SK-N-SH (cell line): Measurements from ENCODE around the gene OR2T27. TPM values are rescaled to one million over a fixed set of nuclear protein-coding genes. Genes with fewer than 3 reads are reported as not detected.
"Not testable (repeated sequence)": the region's sequence is repeated elsewhere in the genome, so short reads cannot be mapped to it uniquely, and the experiment has no call there.

Source experiments
- CTCF ChIA-PET: fragments of 300-600, 350-600 bp; formaldehyde crosslinking; extraction: SDS; loops from one replicate; lab custom pipeline; 2021; lab: Yijun Ruan, JAX
- POLR2A ChIA-PET: fragments of 350-600 bp; sonication (Branson Sonifier 250); formaldehyde crosslinking; extraction: SDS; loops from one replicate; lab custom pipeline; 2020; ENCODE audit warnings: antibody characterized with exemption, inconsistent platforms; lab: Yijun Ruan, JAX
- DNase-seq: peaks from one replicate; pipeline ENCODE4 v3.0.0; 2012
- H2AFZ ChIP-seq: fragments of 200-600 bp; sonication (generic); 2 replicates; pipeline ENCODE4 v1.8.1; 2016; ENCODE audit warnings: antibody characterized with exemption, mild to moderate bottlenecking, low read depth
- H3F3A ChIP-seq: fragments of 200-600 bp; sonication (generic); replicated peaks from 2 replicates; pipeline ENCODE3; 2016; ENCODE audit warnings: antibody characterized with exemption, mild to moderate bottlenecking; ENCODE audit not compliant: insufficient read depth
- H3K27ac ChIP-seq, 2 experiments: fragments of 200-500 bp in 1 of 2; fragments of 200-600 bp in 1 of 2; sonication (Bioruptor generic) in 1 of 2; sonication (generic), shearing (Covaris generic) in 1 of 2; 2 replicates each; pipeline versions ENCODE4 v1.5.1 to v1.6.1; 2014 to 2016; ENCODE audit warnings: low read depth in 2 of 2, inconsistent platforms in 1 of 2, low read length in 1 of 2, mild to moderate bottlenecking in 1 of 2, mixed read lengths in 1 of 2
- H3K27me3 ChIP-seq: fragments of 200-600 bp; sonication (generic), shearing (Covaris generic); 2 replicates; pipeline ENCODE4 v1.6.1; 2016; ENCODE audit warnings: mixed run types; ENCODE audit not compliant: insufficient read depth
- H3K36me3 ChIP-seq, 2 experiments: fragments of 200-500 bp in 1 of 2; fragments of 200-600 bp in 1 of 2; sonication (Bioruptor generic) in 1 of 2; sonication (generic) in 1 of 2; replicated peaks in 1 of 2; 2 replicates each; pipeline versions ENCODE3 to v1.5.1; 2014 to 2016; ENCODE audit warnings: low read length in 1 of 2, mild to moderate bottlenecking in 1 of 2; ENCODE audit not compliant: insufficient read depth in 2 of 2, control insufficient read depth in 1 of 2
- H3K4me1 ChIP-seq, 2 experiments: fragments of 200-500 bp in 1 of 2; fragments of 200-600 bp in 1 of 2; sonication (Bioruptor generic) in 1 of 2; sonication (generic), shearing (Covaris generic) in 1 of 2; 2 replicates each; pipeline versions ENCODE4 v1.5.1 to v1.6.1; 2014 to 2016; ENCODE audit warnings: low read depth in 1 of 2, low read length in 1 of 2, mixed run types in 1 of 2; ENCODE audit not compliant: insufficient read depth in 2 of 2, control insufficient read depth in 1 of 2
- H3K4me2 ChIP-seq: fragments of 200-600 bp; sonication (generic), shearing (Covaris generic); 2 replicates; pipeline ENCODE4 v1.6.1; 2017; ENCODE audit warnings: mixed run types
- H3K4me3 ChIP-seq, 2 experiments: fragments of 200-500 bp in 1 of 2; fragments of 200-600 bp in 1 of 2; sonication (Bioruptor generic) in 1 of 2; sonication (generic), shearing (Covaris generic) in 1 of 2; 2 replicates each; pipeline versions ENCODE4 v1.5.1 to v1.8.1; 2014 to 2016; ENCODE audit warnings: low read depth in 2 of 2, inconsistent platforms in 1 of 2, low read length in 1 of 2, mild to moderate bottlenecking in 1 of 2, mixed read lengths in 1 of 2, moderate library complexity in 1 of 2
- H3K79me2 ChIP-seq: fragments of 200-600 bp; sonication (generic); 2 replicates; pipeline ENCODE4 v1.8.1; 2017; ENCODE audit warnings: mild to moderate bottlenecking; ENCODE audit not compliant: insufficient read depth
- H3K9ac ChIP-seq: fragments of 200-600 bp; sonication (generic); 2 replicates; pipeline ENCODE4 v1.6.1; 2017; ENCODE audit warnings: mixed run types
- H3K9me2 ChIP-seq: fragments of 200-600 bp; sonication (generic); 2 replicates; pipeline ENCODE4 v1.6.1; 2017; ENCODE audit warnings: mixed run types
- H3K9me3 ChIP-seq: fragments of 200-600 bp; sonication (generic); 2 replicates; pipeline ENCODE4 v1.6.1; 2017; ENCODE audit warnings: mixed run types, mild to moderate bottlenecking, moderate library complexity
- H4K20me1 ChIP-seq: fragments of 200-600 bp; sonication (generic); 2 replicates; pipeline ENCODE4 v1.6.1; 2017; ENCODE audit warnings: mild to moderate bottlenecking, mixed run types; ENCODE audit not compliant: insufficient read depth
- WGBS: methylation state at CpG from one replicate; pipeline ENCODE4 v1.1.6; 2017; ENCODE audit warnings: low lambda C conversion rate; 5-methylcytosine and 5-hydroxymethylcytosine counted together
- polyA plus RNA-seq, 3 experiments: library from polyadenylated mRNA; depleted of rRNA; stranded (reverse); fragments of >200 nt; gene quantifications; 2 replicates each; pipeline ENCODE4 v1.2.3, GENCODE V29; 2012

OR2T27 gene
- polyA plus RNA-seq, 1 of the 3 experiments (the other 2 are of a cell fraction), result not detected

DNA sequence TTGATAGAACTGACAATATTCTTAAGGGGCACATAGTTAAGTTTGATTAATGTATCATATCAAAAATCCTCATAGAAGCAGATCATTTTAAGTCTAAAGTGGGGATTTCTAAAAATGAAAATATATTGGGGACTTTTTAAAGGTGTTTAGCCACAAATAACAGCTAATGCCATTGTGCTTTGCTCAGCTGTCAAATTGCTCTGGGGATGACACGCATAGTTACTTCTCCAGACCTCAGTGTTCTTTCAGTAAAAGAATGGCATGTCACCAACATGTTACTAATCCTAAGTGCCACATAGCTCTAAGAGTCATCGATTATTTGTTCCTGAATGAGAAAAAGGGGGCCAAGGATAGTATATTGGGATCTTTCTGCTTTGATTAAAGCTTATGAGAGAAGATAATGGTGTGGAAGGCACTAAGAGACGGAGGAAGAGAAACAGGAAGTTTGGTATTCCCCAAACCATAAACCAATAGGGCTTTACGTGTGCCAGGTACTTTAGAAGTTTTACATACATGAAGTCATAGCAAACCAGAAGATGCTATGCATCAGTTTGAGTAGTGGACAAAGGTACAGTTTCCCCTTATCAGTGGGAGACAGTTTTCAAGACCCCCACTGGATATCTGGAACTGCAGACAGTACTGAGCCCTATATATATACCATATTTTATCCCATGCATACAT, 12.2 kb downstream of the OR2T27 start:
- H3K27ac ChIP-seq, H3K4me3 ChIP-seq, DNase-seq, H3K9me2 ChIP-seq, H3K79me2 ChIP-seq, H3K4me1 ChIP-seq, H3F3A ChIP-seq, H3K4me2 ChIP-seq, H3K27me3 ChIP-seq, H3K36me3 ChIP-seq, H4K20me1 ChIP-seq, H2AFZ ChIP-seq, POLR2A ChIA-PET, CTCF ChIA-PET, H3K9ac ChIP-seq, H3K9me3 ChIP-seq: not testable (repeated sequence)
- no CpG with 5 or more reads among the region's 4 CpGs for WGBS

DNA sequence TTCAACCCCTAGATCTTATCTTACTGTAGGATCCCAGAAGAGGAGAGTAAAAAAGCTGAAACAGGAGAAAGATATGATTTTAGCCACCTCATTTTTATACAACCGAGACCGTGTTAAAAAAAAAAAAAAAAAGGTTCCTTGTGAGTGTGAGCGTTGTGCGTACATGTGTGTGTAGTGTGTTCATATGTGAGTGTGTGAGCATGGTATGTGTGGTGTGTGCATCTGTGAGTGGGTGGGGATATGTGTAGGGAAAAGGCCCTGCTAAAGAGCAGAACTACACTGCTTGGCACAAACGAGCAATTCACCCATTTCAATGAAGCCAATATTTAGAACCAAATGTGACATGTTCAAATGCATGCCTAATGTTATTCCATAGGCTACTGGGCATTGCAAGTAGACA, 13.7 kb downstream of the OR2T27 start:
- H3F3A ChIP-seq, H3K27me3 ChIP-seq, H3K4me1 ChIP-seq, CTCF ChIA-PET, H3K27ac ChIP-seq, H3K79me2 ChIP-seq, H2AFZ ChIP-seq, H3K4me2 ChIP-seq, H4K20me1 ChIP-seq, POLR2A ChIA-PET, H3K4me3 ChIP-seq, H3K9me3 ChIP-seq, H3K36me3 ChIP-seq, DNase-seq, H3K9me2 ChIP-seq, H3K9ac ChIP-seq: not testable (repeated sequence)
- WGBS, result 0% methylated on average over 1 of the region's 5 CpGs

DNA sequence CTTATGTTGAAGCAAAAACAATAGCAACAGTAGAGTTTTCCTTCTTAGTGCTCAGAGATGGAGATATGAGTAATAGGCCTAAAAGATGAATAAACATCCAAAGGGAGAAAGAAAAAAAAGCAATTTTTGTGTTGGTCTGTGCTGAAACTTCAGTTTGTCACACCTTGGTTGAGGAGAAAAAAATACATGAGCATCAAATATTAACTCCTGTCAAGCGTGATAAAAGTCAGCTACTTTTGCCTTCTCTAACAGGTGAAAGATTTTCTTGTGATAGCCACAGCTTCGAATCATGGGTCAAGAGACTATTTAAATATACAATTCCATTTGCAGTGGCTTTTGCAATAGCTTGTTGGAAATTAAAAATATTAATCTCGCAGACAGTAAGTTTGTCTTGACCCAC, 14.4 kb downstream of the OR2T27 start:
- H3K4me3 ChIP-seq, CTCF ChIA-PET, H3F3A ChIP-seq, H3K9ac ChIP-seq, H3K36me3 ChIP-seq, H3K4me2 ChIP-seq, DNase-seq, H3K4me1 ChIP-seq, H3K27me3 ChIP-seq, H3K27ac ChIP-seq, H3K9me2 ChIP-seq, H2AFZ ChIP-seq, POLR2A ChIA-PET, H3K79me2 ChIP-seq, H3K9me3 ChIP-seq, H4K20me1 ChIP-seq: not testable (repeated sequence)
- WGBS, result no CpG with 5 or more reads among the region's 3 CpGs

DNA sequence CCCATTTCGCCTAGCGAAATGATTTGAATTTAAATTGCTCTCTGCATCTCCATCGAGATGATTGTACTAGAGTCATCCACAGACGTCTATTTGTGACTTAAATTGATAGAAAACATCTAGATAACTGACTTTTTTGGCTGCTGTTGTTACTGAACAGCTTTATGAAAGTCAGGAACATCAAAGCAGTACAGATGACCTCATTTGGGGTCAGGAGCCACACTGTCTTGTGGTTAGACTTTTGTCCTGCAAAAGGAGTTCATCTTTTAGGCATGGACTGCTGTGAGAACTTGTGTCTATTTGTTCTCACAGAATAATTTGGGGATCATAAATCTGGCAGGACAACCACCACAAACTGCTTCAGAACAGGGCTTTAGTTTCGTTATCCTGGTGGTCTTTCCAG, 15.7 kb downstream of the OR2T27 start:
- H4K20me1 ChIP-seq, H3K9me3 ChIP-seq, H3K27ac ChIP-seq, H2AFZ ChIP-seq, H3K27me3 ChIP-seq, CTCF ChIA-PET, H3K79me2 ChIP-seq, H3F3A ChIP-seq, H3K9ac ChIP-seq, H3K9me2 ChIP-seq, H3K4me3 ChIP-seq, H3K4me2 ChIP-seq, POLR2A ChIA-PET, DNase-seq, H3K4me1 ChIP-seq, H3K36me3 ChIP-seq: not testable (repeated sequence)
- WGBS, result no CpG with 5 or more reads among the region's 5 CpGs

DNA sequence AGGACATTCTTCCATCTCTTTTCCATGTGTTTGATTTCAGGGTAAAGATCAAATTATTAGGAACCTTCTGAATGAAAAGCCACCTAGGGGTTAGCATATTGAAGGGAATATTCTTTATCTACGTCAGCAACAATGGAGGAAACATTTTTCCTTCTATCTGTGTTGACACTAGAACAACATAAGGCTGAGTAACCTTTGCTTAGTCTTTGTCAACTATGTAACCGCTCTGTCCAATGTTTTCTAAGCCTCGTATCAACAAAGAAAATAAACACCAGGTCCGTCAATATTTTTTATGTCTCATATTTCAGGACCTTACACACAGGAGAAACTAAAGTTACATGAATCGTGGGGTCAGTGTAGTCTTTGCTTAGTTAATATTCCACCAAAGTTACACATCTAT, 18.7 kb downstream of the OR2T27 start:
- H4K20me1 ChIP-seq, H3K79me2 ChIP-seq, H3K27ac ChIP-seq, H3K27me3 ChIP-seq, H3K9me3 ChIP-seq, H3K4me2 ChIP-seq, H3K9me2 ChIP-seq, DNase-seq, H2AFZ ChIP-seq, POLR2A ChIA-PET, H3K4me3 ChIP-seq, H3K9ac ChIP-seq, CTCF ChIA-PET, H3K4me1 ChIP-seq, H3F3A ChIP-seq, H3K36me3 ChIP-seq: not testable (repeated sequence)
- 0% methylated on average over 3 of the region's 5 CpGs for WGBS

DNA sequence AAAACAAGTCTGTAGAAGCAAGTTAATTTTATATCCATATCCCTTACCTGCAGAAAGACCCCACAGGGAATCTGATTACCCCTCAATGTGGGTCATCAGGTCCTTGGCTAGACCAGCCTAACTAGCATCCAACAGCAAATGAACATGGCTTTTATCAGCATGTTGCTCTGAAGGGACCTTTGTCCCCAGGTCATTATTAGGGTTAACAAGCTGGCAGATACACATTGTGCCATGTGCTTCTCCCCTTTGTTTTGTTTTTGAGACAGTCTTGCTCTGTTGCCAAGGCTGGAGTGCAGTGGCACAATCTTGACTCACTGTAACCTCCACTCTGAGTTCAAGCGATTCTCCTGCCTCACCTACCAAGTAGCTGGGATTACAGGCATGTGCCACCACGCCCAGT, 20.3 kb downstream of the OR2T27 start, which contains the start of gene OR2T11:
OR2T11 (minus strand) TSS at position 101 of the 400 bp plus-strand sequence. CDS start 7,963 bp downstream, outside the sequence.
- H3K4me3 ChIP-seq, H2AFZ ChIP-seq, H3K4me1 ChIP-seq, H3K27ac ChIP-seq, H3K4me2 ChIP-seq, H3F3A ChIP-seq, POLR2A ChIA-PET, H3K79me2 ChIP-seq, H3K9ac ChIP-seq, CTCF ChIA-PET, H4K20me1 ChIP-seq, H3K36me3 ChIP-seq, H3K9me3 ChIP-seq, H3K9me2 ChIP-seq, H3K27me3 ChIP-seq, DNase-seq: not testable (repeated sequence)
- no CpG with 5 or more reads among the region's 2 CpGs for WGBS
